Measurements from ENCODE around the gene ST14. TPM values are rescaled to one million over a fixed set of nuclear protein-coding genes. Genes with fewer than 3 reads are reported as not detected.

Gene ST14
- total and polyA plus RNA-seq, 10 of the 15 experiments (the other 5 are each of a cell fraction or from before 2014, with no cell fraction given), result 0.02 to 3.9 (median 0.73) TPM; not detected in 2

- TF ChIP-seq REST (IDR thresholded peaks at IDR 0.05; ENCODE audit: low read depth, low read length), result no peak
- no peak for TF ChIP-seq NRF1 (conservative IDR thresholded peaks at IDR 0.05; ENCODE audit: low read depth, low read length)
- TF ChIP-seq NBN (IDR thresholded peaks at IDR 0.05), result no peak
- TF ChIP-seq ASH2L (IDR thresholded peaks at IDR 0.05; ENCODE audit: borderline replicate concordance, low read depth), result no peak
- no peak for TF ChIP-seq ZBTB40 (IDR thresholded peaks at IDR 0.05; ENCODE audit: borderline replicate concordance)
- TF ChIP-seq YBX1 (IDR thresholded peaks at IDR 0.05), result no peak
- TF ChIP-seq MEF2B (IDR thresholded peaks at IDR 0.05; ENCODE audit: partially characterized antibody, poor library complexity, severe bottlenecking), result no peak
- no peak for TF ChIP-seq SMC3 (IDR thresholded peaks at IDR 0.05; ENCODE audit: borderline replicate concordance, low read length)
Measured at GRCh38 chr11:130188047-130188446, 28.5 kb downstream of the ST14 start (continued).

Data from GM12878 (cell line).